ENCODE results near the gene F13B.
"Not testable (repeated sequence)": the region's sequence is repeated elsewhere in the genome, so short reads cannot be mapped to it uniquely, and the experiment has no call there.

F13B gene

GRCh38 chr1:197066719-197067456, at the start of gene F13B:
Gene F13B, minus strand, starts transcription at chr1:197067260. Its CDS starts 37 bp downstream, at chr1:197067223.
- no peak within 1 kb of the TSS for H3K27ac ChIP-seq
- TF ChIP-seq CTCF (IDR thresholded peaks at IDR 0.05) (peak; percentile 18; the same call in 1 of the 2 replicates), ZFX (IDR thresholded peaks at IDR 0.05; ENCODE audit: borderline replicate concordance) (no peak)

- H3K27ac ChIP-seq: no peak overlapping the region
- TF ChIP-seq CTCF (IDR thresholded peaks at IDR 0.05) (no peak), ZFX (IDR thresholded peaks at IDR 0.05; ENCODE audit: borderline replicate concordance) (no peak)
Observed at GRCh38 chr1:197116156-197116555, 49.1 kb upstream of the F13B start.

GRCh38 chr1:197106869-197107268, 39.8 kb upstream of the F13B start:
- H3K27ac ChIP-seq: no peak overlapping the region
- TF ChIP-seq ZFX (IDR thresholded peaks at IDR 0.05; ENCODE audit: borderline replicate concordance) (no peak), CTCF (IDR thresholded peaks at IDR 0.05) (no peak)

DNA sequence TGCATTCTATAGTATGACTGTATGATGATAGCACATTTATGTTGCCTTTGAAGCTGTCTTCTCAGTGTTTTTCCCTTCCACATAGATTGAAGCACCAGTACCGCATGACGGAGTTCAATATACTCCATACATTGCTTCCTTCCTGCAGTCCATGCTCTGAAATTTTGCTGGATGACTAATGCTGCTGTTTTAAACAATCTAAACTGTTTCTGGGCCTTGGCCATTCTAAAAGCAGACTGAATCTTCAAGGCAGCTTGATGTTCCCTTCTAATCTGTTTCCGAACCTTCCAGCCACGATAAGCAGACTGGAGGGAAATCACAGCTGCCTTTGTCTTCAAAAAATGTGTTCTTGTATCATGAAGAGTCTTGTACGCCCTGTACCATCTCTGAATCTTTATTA, 36.2 kb upstream of the F13B start:
- H3K27ac ChIP-seq: no peak overlapping the region
- TF ChIP-seq ZFX (IDR thresholded peaks at IDR 0.05; ENCODE audit: borderline replicate concordance) (no peak), CTCF (IDR thresholded peaks at IDR 0.05) (no peak)

- H3K27ac ChIP-seq: no peak overlapping the region
- TF ChIP-seq CTCF (IDR thresholded peaks at IDR 0.05) (no peak), ZFX (IDR thresholded peaks at IDR 0.05; ENCODE audit: borderline replicate concordance) (no peak)
Observed at GRCh38 chr1:197101978-197102377, 34.9 kb upstream of the F13B start.

DNA sequence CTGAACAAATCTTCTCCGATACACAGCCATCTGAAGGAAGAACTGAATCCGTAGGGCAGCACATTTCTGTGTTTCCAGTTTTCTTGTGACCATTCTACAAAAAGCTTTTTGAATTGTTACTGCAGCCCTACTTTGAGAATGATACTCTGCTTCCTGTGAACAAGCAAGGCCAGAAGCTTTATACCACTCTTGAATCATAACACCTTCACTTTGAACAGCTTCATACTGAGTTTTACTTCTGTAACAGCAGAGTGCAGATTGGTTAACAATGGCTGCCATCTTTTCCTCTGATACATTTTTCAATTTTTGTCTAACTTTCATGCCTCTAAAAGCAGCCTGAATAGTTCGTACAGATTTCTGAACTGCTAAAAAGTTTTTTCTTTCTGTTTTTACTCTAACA, 33.6 kb upstream of the F13B start:
- no peak overlapping the region for H3K27ac ChIP-seq
- TF ChIP-seq CTCF (IDR thresholded peaks at IDR 0.05) (no peak), ZFX (IDR thresholded peaks at IDR 0.05; ENCODE audit: borderline replicate concordance) (no peak)

DNA sequence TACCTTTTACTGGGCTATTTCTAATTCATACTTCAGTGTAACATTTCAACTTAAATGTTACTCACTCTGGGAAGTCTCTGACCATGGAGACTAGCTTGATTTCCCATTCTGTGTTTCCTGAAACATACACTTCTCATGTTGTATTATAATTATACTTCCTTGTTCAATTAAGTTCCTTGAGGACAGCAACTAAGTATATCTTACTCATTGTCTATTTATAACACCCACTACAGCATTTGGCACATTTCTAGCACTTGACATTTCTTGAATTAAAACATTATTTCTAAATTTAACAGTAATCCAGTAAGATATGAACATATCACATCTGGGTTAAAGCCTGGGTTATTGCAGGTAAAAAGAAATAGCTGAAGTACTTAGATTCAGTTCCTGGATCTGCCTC, 32.4 kb upstream of the F13B start:
- no peak overlapping the region for H3K27ac ChIP-seq
- no peak for TF ChIP-seq ZFX (IDR thresholded peaks at IDR 0.05; ENCODE audit: borderline replicate concordance)
- no peak for TF ChIP-seq CTCF (IDR thresholded peaks at IDR 0.05)

- not testable (repeated sequence) for H3K27ac ChIP-seq
Observed at GRCh38 chr1:197096971-197097370, 29.9 kb upstream of the F13B start.

All from 22Rv1 (cell line).